HG03025 (cell line): ENCODE results near the gene MIEN1.
"Not testable (repeated sequence)": the region's sequence is repeated elsewhere in the genome, so short reads cannot be mapped to it uniquely, and the experiment has no call there.

Experiments used
- ATAC-seq: cut with Tn5 transposase; IDR thresholded peaks from one replicate; pipeline ENCODE4 v1.9.1; 2021; ENCODE audit warnings: mild to moderate bottlenecking, moderate library complexity; ENCODE audit not compliant: unreplicated experiment, low FRiP score

The MIEN1 gene

DNA sequence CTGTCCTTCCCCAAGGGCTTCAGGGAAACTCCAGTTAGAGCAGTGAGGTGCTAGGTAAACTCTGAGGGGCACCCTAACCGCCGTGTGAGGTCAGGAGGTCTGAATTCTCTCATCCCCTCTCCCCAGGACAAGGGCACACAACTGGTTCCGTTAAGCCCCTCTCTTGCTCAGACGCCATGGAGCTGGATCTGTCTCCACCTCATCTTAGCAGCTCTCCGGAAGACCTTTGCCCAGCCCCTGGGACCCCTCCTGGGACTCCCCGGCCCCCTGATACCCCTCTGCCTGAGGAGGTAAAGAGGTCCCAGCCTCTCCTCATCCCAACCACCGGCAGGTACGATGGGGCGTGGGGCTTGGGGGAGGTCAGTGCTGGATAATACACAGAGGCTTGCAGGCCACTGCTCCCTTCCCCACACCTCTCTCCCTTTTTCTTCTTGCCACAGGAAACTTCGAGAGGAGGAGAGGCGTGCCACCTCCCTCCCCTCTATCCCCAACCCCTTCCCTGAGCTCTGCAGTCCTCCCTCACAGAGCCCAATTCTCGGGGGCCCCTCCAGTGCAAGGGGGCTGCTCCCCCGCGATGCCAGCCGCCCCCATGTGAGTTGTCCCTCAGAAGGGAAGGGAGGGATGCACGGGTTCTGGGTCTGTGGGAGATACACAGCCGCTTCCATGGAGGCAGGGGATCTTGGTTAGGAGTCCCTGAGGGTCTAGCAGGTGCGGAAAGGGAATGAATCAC lies 12.0 kb upstream of the MIEN1 start:
- ATAC-seq = no peak

DNA sequence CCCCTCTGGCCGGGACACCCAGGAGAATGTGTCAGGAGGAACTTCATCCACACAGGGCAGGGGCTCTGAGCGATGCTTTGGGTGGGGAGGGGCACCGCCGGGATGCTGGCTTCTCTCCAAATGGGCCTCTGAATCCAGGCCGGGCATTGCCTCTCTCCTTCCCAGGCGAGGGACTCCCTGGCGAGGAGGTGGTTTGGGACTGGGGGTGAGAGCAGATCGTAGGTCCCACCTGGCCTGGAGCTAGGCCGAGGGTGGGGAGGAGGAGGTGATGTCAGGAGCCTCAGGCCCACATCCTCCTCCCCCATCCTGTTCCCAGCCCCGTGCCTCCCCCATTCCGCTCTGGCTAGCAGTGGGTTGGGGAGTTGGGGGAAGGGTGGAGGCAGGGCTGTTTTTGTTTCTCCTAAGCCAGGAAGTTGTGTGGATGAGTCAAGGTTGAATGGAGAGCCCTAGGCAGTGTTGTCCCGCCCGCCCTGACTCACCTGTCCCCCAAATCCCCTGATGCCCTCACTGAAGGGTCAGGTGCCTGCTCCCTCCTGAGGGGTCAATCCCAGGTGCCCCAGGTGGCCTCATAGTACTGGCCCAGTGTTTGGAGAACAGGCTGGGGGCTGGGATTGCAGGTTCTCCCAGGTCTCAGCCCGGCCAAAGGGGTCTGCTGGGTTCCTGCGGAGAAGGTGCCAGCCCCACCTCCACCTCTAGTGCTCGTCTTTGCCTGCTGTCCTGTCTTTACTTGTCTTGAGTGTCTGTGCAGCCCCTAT lies 10.2 kb upstream of the MIEN1 start:
- no peak for ATAC-seq

DNA sequence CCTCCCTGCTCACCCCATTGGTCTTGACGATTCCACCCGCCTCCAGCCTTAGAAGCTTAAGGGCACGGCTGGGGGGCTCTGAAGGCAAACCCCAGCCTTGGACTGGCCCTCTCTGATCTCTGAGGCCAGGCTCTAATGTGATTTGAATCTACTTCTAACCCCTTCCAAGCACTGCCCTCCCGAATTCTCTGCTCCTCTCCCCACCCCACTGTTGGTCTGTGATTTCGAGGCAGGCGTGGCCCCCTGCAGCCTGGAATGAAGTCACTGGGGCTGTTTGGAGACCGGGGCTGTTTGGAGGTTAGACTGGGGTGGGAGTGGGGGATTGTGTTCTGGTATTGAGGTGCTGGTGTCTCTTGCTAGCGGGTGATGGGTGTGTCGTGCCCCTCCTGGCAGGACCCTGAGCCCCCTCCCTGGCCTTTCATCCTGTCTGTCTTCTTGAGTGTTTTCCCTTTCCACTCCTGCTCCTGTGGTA lies 9.6 kb upstream of the MIEN1 start:
- ATAC-seq = no peak

DNA sequence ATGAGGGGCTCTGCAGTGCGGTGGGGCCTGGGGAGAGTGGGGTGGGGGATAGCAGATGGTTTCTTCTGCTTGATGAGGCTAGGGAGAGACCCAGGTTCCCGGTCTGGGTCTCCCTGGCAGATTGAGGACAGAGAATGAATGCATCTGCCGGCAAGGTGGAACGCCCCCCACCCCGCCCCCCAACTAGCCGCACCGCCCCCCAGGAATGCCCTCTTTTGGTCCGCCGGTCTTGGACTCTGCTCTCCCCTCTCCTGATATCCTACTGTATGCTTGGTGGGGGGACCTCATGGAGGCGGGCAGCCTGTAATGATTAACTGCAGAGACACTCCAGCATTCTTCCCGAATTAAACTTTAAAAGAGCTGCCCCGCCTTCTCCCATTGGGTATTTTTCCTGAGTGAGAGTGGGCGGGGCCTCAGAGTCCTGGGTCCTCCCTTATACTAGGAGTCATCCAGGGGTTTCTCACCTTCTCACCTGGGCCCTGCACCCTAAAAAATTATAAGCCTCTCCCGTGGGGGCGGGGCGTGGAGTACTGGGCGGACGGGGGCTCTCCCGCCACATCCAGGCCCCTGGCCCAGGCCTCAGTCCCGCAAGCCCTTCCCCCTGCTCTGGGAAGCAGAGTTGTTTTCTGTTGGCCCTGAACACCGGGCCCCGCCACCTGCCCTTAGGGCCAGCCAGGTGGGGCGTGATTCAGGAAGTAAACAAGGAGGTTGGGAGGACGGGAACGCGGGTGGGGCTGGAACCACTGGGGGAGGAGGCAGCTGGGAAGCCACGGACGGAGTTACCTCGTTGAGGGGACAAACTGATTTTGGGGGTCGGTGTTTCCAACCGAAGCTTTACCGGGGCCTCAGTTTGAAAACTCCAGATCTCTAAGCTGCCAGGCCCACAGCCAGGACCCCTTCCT lies 8.9 kb upstream of the MIEN1 start:
- no peak for ATAC-seq

GRCh38 chr17:39738568-39738901 lies 8.2 kb upstream of the MIEN1 start:
- ATAC-seq = no peak

- no peak for ATAC-seq
These were observed 7.6 kb upstream of the MIEN1 start, which contains the start of gene GRB7 for GRCh38 chr17:39737760-39738567. Gene GRB7 (plus strand): TSS chr17:39737938. CDS start chr17:39742302, 4,364 bp downstream.

GRCh38 chr17:39737206-39737759 lies 7.0 kb upstream of the MIEN1 start:
- no peak for ATAC-seq

GRCh38 chr17:39736319-39737165 lies 6.2 kb upstream of the MIEN1 start:
- no peak for ATAC-seq

DNA sequence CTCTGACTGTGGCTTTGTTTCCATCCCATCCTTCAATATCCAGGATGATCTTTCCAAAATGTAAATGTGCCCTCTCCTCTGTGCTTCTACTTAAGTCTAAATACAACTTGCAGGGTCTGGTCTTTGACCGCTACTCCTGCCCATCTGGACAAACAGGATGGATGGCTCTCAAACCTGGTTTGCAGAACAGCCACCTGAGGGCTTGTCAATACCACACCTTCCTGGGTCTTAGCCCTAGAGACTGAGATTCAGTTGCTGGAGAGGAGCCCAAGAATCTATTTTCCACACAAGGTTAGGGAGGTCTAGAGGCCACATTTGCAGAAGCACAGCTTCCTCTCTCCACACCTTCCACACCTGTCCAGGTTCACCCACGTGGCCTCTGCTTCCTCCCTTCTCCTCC lies 5.5 kb upstream of the MIEN1 start:
- ATAC-seq = no peak

- no peak for ATAC-seq
These were observed 2.3 kb upstream of the MIEN1 start for GRCh38 chr17:39732586-39732985.

GRCh38 chr17:39729280-39729851 lies 966 bp downstream of the MIEN1 start:
- no peak for ATAC-seq

DNA sequence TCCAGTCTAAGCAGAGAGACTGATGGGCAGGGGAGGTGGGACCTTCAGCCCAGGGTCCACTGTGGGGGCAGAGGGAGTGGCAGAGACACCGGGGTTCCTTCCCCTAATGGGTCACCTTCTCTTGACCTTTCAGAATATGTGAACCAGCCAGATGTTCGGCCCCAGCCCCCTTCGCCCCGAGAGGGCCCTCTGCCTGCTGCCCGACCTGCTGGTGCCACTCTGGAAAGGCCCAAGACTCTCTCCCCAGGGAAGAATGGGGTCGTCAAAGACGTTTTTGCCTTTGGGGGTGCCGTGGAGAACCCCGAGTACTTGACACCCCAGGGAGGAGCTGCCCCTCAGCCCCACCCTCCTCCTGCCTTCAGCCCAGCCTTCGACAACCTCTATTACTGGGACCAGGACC lies 2.8 kb downstream of the MIEN1 start:
- ATAC-seq = no peak

- no peak for ATAC-seq
These were observed 3.7 kb downstream of the MIEN1 start for GRCh38 chr17:39726617-39727016.

DNA sequence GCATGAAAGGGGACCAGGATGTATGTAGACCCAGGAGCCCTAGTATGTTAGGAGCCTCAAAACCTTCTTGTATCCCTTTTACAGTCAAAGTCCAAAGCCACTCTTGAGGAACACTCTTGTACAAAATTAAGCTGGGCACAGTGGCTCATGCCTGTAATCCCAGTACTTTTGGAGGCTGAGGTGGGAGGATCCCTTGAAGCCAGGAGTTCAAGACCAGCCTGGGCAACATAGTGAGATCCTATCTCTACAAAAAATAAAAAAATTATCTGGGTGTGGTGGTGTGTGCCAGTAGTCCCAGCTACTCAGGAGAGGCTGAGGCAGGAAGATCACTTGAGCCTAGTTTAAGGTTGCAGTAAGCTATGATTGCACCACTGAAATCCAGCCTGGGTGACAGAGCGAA lies 4.4 kb downstream of the MIEN1 start:
- ATAC-seq = not testable (repeated sequence)

- ATAC-seq = no peak
These were observed 5.6 kb downstream of the MIEN1 start for GRCh38 chr17:39724731-39725130.

- ATAC-seq = no peak
These were observed 7.1 kb downstream of the MIEN1 start for GRCh38 chr17:39722965-39723848.

GRCh38 chr17:39722104-39722503 lies 8.2 kb downstream of the MIEN1 start:
- no peak for ATAC-seq
